ENCODE results near the gene MYO15B. TPM values are rescaled to one million over a fixed set of nuclear protein-coding genes. Genes with fewer than 3 reads are reported as not detected.
"Not testable (repeated sequence)": the region's sequence is repeated elsewhere in the genome, so short reads cannot be mapped to it uniquely, and the experiment has no call there.

Gene MYO15B
- total and polyA plus RNA-seq, 8 donors: 67.7 to 515 (median 150) TPM

DNA sequence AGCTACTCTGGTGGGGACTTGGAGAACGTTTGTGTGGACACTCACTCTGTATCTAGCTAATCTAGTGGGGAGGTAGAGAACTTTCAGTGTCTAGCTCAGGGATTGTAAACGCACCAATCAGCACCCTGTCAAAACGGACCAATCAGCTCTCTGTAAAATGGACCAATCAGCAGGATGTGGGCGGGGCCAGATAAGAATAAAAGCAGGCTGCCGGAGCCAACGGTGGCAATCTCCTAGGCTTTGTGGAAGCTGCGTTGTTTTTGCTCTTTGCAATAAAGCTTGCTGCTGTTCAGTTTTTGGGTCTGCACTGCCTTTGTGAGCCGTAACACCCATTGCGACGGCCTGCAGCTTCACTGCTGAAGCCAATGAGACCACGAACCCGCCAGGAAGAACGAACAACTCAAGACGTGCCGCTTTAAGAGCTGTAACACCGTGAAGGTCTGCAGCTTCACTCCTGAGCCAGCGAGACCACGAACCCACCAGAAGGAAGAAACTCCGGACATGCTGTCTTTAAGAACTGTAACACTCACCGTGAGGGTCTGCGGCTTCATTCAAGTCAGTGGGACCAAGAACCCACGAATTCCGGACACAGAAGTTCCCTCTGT lies 6.4 kb upstream of the MYO15B start:
- peak in 1 of 2 donors; percentile 3 for DNase-seq
- 75 to 86% (median 82%) methylated on average over 23 of the region's 23 CpGs for WGBS, 5 donors
- not testable (repeated sequence) for H3K9me3 ChIP-seq, H3K27me3 ChIP-seq, H3K27ac ChIP-seq, H3K36me3 ChIP-seq, H3K4me3 ChIP-seq
- peaks cover 0 to 14% (median 4%) of the 10 kb centered on the region in 4 donors for H3K4me1 ChIP-seq
- peak in 1 of 3 donors; percentile 9 for TF ChIP-seq POLR2AphosphoS5 (IDR thresholded peaks at IDR 0.05)
- intact Hi-C loops (cut with DNase I; ENCODE audit: low total_unique reads): loop anchor here (10.0 kb wide), 1 partner anchor 46 kb away; no protein-coding TSS in a partner anchor

DNA sequence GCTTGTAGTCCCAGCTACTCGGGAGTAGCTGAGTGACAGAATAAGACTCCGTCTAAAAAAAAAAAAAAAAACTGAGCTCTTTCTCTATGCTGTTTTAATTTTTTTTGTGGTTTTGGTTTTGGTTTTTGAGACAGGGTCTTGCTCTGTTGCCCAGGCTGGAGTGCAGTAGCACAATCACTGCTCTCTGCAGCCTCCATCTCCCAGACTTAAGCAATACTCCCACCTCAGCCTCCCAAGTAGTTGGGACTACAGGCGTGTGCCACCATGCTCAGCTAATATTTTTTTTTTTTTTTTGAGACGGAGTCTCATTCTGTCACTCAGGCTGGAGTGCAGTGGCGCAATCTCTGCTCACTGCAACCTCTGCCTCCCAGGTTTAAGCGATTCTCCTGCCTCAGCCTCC lies 4.4 kb upstream of the MYO15B start:
- not testable (repeated sequence) for H3K4me3 ChIP-seq, H3K27ac ChIP-seq, H3K27me3 ChIP-seq, DNase-seq, H3K9me3 ChIP-seq, H3K36me3 ChIP-seq
- intact Hi-C loops (cut with DNase I; ENCODE audit: low total_unique reads): loop anchor here (10.0 kb wide), 1 partner anchor 48 kb away; no protein-coding TSS in a partner anchor
- 88 to 91% (median 90%) methylated on average over 6 of the region's 6 CpGs for WGBS, 5 donors
- H3K4me1 ChIP-seq: peaks cover 11 to 24% (median 17%) of the 10 kb centered on the region in 4 donors

DNA sequence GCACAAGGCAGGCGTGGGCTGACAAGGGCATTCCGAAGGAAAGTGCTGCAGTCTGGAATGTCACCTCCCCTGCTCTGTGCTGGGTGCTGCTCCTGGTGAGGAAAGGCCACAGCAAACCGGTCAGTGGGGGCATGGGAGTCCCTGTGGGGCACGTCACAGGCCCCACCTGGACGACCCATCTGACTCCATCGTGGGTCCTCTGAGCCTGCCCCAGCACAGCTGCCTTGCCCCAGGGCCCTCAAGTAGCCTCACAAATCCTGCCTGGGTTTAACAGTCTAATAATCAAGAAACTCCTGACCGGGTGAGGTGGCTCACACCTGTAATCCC lies 2.8 kb upstream of the MYO15B start:
- Histone ChIP-seq H3K4me3 (no peak overlapping the region), H3K27ac (no peak overlapping the region), H3K27me3 (no peaks in the 10 kb centered on the region), H3K9me3 (no peaks in the 10 kb centered on the region), H3K36me3 (no peaks in the 10 kb centered on the region), H3K4me1 (peaks cover 22 to 28% (median 25%) of the 10 kb centered on the region in 4 donors)
- DNase-seq: no peak
- WGBS, 5 donors: 74 to 92% (median 87%) methylated on average over 7 of the region's 7 CpGs
- intact Hi-C loops (cut with DNase I; ENCODE audit: low total_unique reads): loop anchor here (10.0 kb wide), 1 partner anchor 50 kb away; no protein-coding TSS in a partner anchor
- no peak for TF ChIP-seq EP300 (IDR thresholded peaks at IDR 0.05)
- no peak for TF ChIP-seq POLR2A (IDR thresholded peaks at IDR 0.05)
- TF ChIP-seq, protein P1, sequence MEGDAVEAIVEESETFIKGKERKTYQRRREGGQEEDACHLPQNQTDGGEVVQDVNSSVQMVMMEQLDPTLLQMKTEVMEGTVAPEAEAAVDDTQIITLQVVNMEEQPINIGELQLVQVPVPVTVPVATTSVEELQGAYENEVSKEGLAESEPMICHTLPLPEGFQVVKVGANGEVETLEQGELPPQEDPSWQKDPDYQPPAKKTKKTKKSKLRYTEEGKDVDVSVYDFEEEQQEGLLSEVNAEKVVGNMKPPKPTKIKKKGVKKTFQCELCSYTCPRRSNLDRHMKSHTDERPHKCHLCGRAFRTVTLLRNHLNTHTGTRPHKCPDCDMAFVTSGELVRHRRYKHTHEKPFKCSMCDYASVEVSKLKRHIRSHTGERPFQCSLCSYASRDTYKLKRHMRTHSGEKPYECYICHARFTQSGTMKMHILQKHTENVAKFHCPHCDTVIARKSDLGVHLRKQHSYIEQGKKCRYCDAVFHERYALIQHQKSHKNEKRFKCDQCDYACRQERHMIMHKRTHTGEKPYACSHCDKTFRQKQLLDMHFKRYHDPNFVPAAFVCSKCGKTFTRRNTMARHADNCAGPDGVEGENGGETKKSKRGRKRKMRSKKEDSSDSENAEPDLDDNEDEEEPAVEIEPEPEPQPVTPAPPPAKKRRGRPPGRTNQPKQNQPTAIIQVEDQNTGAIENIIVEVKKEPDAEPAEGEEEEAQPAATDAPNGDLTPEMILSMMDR (IDR thresholded peaks at IDR 0.05): no peak
- TF ChIP-seq POLR2AphosphoS5 (IDR thresholded peaks at IDR 0.05): no peak

DNA sequence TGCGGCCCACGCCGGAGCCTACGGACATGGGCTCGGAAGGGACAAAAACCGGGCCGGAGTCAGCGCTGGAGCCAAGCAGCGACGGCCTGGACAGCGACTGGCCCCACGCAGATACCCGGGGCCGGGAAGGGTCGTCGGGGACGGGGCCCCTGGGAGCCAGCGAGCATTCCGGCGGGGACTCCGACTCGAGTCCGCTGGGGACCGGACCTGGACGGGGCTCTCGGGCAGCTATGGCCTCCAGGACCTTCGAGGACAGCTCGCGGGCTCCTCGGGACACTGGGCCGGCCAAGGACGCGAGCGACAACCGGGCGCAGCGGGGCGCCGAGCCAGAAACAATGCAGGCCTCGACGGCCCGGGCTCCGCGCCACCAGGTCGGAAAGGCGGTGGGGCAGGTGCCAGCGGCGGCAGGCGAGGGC lies 1.0 kb downstream of the MYO15B start:
- peak overlapping the region; percentile 87 to 98 (median 91) for H3K27ac ChIP-seq
- DNase-seq: peak in 1 of 2 donors; percentile 75
- TF ChIP-seq POLR2A (IDR thresholded peaks at IDR 0.05) (no peak), EP300 (IDR thresholded peaks at IDR 0.05) (no peak), POLR2AphosphoS5 (IDR thresholded peaks at IDR 0.05) (no peak)
- TF ChIP-seq, protein P1 (IDR thresholded peaks at IDR 0.05): no peak
- H3K4me3 ChIP-seq: peak overlapping the region; percentile 60 to 68 (median 64)
- H3K9me3 ChIP-seq: no peaks in the 10 kb centered on the region
- no peaks in the 10 kb centered on the region for H3K27me3 ChIP-seq
- WGBS, 5 donors: 9 to 13% (median 10%) methylated on average over 3 to 49 of the region's 49 CpGs; no CpG with 5 or more reads in 1 of the 5 donors
- intact Hi-C loops (cut with DNase I; ENCODE audit: low total_unique reads): loop anchor here (10.0 kb wide), 1 partner anchor 54 kb away; no protein-coding TSS in a partner anchor
- H3K4me1 ChIP-seq: peaks cover 24 to 40% (median 32%) of the 10 kb centered on the region in 4 donors
- peaks cover 0 to 7% (median 4%) of the 10 kb centered on the region in 4 donors for H3K36me3 ChIP-seq

DNA sequence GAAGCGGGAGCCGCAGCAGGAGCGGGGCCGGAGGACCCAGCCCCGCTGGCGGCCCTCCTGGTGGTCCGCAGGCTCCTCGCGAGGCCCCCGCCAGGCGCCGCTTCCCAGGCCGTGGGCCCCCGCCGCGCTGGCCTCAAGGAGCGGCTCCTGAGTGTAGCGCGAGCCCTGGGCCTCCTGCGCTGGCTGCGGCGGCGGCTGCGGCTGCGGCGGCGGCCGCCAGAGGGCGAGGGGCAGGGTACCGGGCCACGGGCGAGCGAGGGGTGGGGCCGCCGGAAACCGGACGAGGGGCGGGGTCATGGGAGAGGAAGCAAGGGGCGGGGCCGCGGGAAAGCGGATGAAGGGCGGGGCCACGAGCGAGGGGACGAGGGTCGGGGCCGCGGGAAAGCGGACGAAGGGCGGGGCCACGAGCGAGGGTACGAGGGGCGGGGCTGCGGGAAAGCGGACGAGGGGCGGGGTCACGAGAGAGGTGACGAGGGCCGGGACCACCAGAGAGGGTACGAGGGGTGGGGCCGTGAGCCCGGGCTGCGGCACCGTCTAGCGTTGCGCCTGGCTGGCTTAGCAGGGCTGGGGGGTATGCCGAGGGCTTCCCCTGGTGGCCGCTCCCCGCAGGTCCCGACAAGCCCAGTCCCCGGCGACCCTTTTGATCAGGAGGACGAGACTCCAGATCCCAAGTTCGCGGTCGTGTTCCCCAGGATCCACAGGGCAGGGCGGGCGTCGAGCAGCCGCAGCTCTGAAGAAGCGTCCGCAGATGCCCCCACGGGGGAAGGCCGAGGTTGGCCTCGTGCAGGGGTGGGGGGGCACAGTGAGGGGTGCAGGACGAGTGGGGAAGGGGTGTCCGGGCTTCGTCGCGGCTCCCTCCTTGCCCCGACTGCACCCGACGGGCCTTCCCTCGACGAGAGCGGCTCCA lies 1.7 kb downstream of the MYO15B start:
- no peaks in the 10 kb centered on the region for H3K27me3 ChIP-seq
- 3 to 42% (median 6%) methylated on average over 15 to 100 of the region's 100 CpGs for WGBS, 5 donors
- TF ChIP-seq POLR2AphosphoS5 (IDR thresholded peaks at IDR 0.05) (peak; percentile 10 to 72 (median 67)), POLR2A (IDR thresholded peaks at IDR 0.05) (no peak), EP300 (IDR thresholded peaks at IDR 0.05) (no peak)
- TF ChIP-seq, protein P1 (IDR thresholded peaks at IDR 0.05): peak in 5 of 7 experiments; percentile 6 to 91 (median 79)
- DNase-seq: peak; percentile 96 to 97
- peak overlapping the region; percentile 87 to 98 (median 91) for H3K27ac ChIP-seq
- peaks cover 24 to 40% (median 32%) of the 10 kb centered on the region in 4 donors for H3K4me1 ChIP-seq
- H3K9me3 ChIP-seq: no peaks in the 10 kb centered on the region
- H3K36me3 ChIP-seq: peaks cover 0 to 7% (median 4%) of the 10 kb centered on the region in 4 donors
- intact Hi-C loops (cut with DNase I; ENCODE audit: low total_unique reads): loop anchor here (10.0 kb wide), 1 partner anchor 54 kb away; no protein-coding TSS in a partner anchor
- peak overlapping the region; percentile 60 to 68 (median 64) for H3K4me3 ChIP-seq

Measured in stomach (tissue), 9 donors.